ENCODE data around the gene NDFIP1. TPM values are rescaled to one million over a fixed set of nuclear protein-coding genes. Genes with fewer than 3 reads are reported as not detected.

NDFIP1 gene
- total and polyA plus RNA-seq, 2 of the 13 experiments (the other 11 are each of a cell fraction or from before 2014, with no cell fraction given): 12.4 to 15.7 TPM

DNA sequence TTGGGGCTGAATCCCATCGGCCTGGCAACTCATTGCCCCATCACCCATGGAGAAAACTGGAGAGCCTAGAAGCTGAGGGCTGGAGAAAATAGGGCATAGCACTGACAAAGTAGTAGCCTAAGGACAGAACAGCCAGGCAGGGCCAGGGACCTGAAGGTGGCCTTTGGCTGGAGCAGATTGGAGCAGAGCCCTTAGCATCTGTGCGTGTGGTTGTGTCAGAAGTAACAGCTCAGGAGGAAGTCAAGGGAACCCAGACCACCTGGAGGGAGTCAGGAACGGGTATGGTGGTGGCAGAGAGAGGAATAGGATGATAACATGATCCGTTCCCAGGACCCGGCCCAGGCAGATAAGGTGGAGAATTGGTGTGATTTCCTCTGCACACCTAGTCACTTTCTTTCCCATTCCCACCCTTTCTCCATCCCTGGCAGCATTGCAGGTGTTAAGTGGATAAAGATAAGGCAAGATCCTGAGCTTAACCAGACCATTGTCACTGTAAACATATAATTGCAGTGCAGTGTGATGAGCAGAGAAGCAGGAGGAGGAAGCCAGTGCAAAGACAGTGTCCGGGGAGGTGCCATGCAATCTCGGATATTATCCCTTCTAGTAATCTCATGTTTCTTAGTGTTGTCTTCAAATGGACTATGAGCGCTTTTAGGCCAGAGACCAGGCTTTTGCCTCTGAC, 67.0 kb downstream of the NDFIP1 start:
- in situ Hi-C loops (cut with HindIII; ENCODE audit: extremely low pct_ligation_motif_present, low pct_unique_long_range_greater_than_20kb): no loop called here
- ATAC-seq (peak; percentile 58), FAIRE-seq (no peak), DNase-seq (ENCODE audit: low spot score) (no peak)
- Histone ChIP-seq H3K4me3 (replicated peaks in 1 of 3; ENCODE audit: insufficient read depth in 1 of 3, low read depth in 2 of 3, low read length in 3 of 3) (no peak overlapping the region), H3K9me3 (ENCODE audit: low read length) (no peaks in the 10 kb centered on the region), H3K9ac (ENCODE audit: insufficient read depth, low read depth, low read length) (no peak overlapping the region), H3K4me1 (ENCODE audit: insufficient read depth, low read length) (peaks cover 58% of the 10 kb centered on the region), H3K27ac (ENCODE audit: extremely low read length, insufficient read depth, low read length) (no peak overlapping the region), H3K4me2 (ENCODE audit: low read depth, low read length) (peak overlapping the region; percentile 7; the same call in 1 of the 2 replicates), H4K20me1 (ENCODE audit: insufficient read depth, low read length) (no peaks in the 10 kb centered on the region), H3K36me3 (replicated peaks in 1 of 2; ENCODE audit: control insufficient read depth in 1 of 2, insufficient read depth in 2 of 2, low read length in 2 of 2) (no peaks in the 10 kb centered on the region), H3K27me3 (ENCODE audit: control insufficient read depth in 1 of 2, insufficient read depth in 2 of 2, low read length in 2 of 2) (peaks cover 0 to 15% of the 10 kb centered on the region in 2 experiments; a peak in 3 of 5 replicates), H3K79me2 (ENCODE audit: insufficient read depth, low read length) (no peaks in the 10 kb centered on the region), H2AFZ (ENCODE audit: low read length) (no peak overlapping the region)
- POLR2A ChIA-PET: no interaction called here
- 55% methylated on average over 7 of the region's 8 CpGs for WGBS (ENCODE audit: low lambda C conversion rate)
- CTCF ChIA-PET (ENCODE audit: low intra/inter-chr PET ratio, low total read pairs): no interaction called here
- intact Hi-C loops (cut with micrococcal nuclease; ENCODE audit: unreplicated experiment): no loop called here
- no TSS peak for BruUV-seq (replicated peaks)
- TF ChIP-seq ZNF101 (CRISPR knock-in tag; IDR thresholded peaks at IDR 0.05; ENCODE audit: borderline replicate concordance, low read depth) (no peak), ZNF607 (CRISPR knock-in tag; IDR thresholded peaks at IDR 0.05; ENCODE audit: borderline replicate concordance) (no peak), ARID2 (CRISPR knock-in tag; IDR thresholded peaks at IDR 0.05; ENCODE audit: borderline replicate concordance) (no peak), ZKSCAN1 (IDR thresholded peaks at IDR 0.05; ENCODE audit: low read length) (no peak), RAD51 (IDR thresholded peaks at IDR 0.05; ENCODE audit: borderline replicate concordance) (no peak), RBAK (CRISPR knock-in tag; IDR thresholded peaks at IDR 0.05) (no peak), AHDC1 (CRISPR knock-in tag; IDR thresholded peaks at IDR 0.05; ENCODE audit: borderline replicate concordance) (no peak), MED1 (CRISPR knock-in tag; IDR thresholded peaks at IDR 0.05) (no peak), SMARCC2 (IDR thresholded peaks at IDR 0.05) (no peak), ZSCAN20 (CRISPR knock-in tag; IDR thresholded peaks at IDR 0.05; ENCODE audit: borderline replicate concordance) (no peak), ZNF710 (CRISPR knock-in tag; IDR thresholded peaks at IDR 0.05; ENCODE audit: borderline replicate concordance) (no peak)
- TF ChIP-seq, protein P1, sequence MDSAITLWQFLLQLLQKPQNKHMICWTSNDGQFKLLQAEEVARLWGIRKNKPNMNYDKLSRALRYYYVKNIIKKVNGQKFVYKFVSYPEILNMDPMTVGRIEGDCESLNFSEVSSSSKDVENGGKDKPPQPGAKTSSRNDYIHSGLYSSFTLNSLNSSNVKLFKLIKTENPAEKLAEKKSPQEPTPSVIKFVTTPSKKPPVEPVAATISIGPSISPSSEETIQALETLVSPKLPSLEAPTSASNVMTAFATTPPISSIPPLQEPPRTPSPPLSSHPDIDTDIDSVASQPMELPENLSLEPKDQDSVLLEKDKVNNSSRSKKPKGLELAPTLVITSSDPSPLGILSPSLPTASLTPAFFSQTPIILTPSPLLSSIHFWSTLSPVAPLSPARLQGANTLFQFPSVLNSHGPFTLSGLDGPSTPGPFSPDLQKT (CRISPR knock-in tag; IDR thresholded peaks at IDR 0.05; ENCODE audit: borderline replicate concordance): no peak
